B cell (primary cell): ENCODE results near the gene PNMA8C. TPM values are rescaled to one million over a fixed set of nuclear protein-coding genes. Genes with fewer than 3 reads are reported as not detected.

ENCODE experiments used
- ATAC-seq: fragments of 200-7000 bp; cut with Tn5 transposase; one replicate; pipeline ENCODE4 v1.10.0; 2021; ENCODE audit warnings: low read depth, mild to moderate bottlenecking, moderate number of reproducible peaks, moderate library complexity
- CTCF ChIA-PET: fragments of 350-600 bp; sonication (Branson Sonifier 250); formaldehyde crosslinking; loops from one replicate; lab custom pipeline; 2021; ENCODE audit warnings: antibody characterized with exemption, inconsistent platforms; lab: Charles Lee
- POLR2A ChIA-PET: fragments of 350-600 bp; sonication (Branson Sonifier 250); formaldehyde crosslinking; loops from one replicate; lab custom pipeline; 2021; ENCODE audit warnings: antibody characterized with exemption; lab: Charles Lee
- DNase-seq: peaks from one replicate; pipeline ENCODE4 v3.0.0; 2013
- H2AFZ ChIP-seq: 2 replicates; pipeline ENCODE4 v1.6.1; 2012; ENCODE audit warnings: mild to moderate bottlenecking, low read depth, low read length; ENCODE audit not compliant: insufficient read depth, poor library complexity, severe bottlenecking
- H3K27ac ChIP-seq, 2 donors: 1 replicate in 1 of 2; 2 replicates in 1 of 2; pipeline ENCODE4 v1.5.1; 2012 to 2013; ENCODE audit warnings: low read length in 2 of 2, mild to moderate bottlenecking in 2 of 2, moderate library complexity in 1 of 2
- H3K27me3 ChIP-seq, 4 experiments: fragments of 200-600 bp in 1 of 4; sonication (generic) in 1 of 4; replicated peaks in 1 of 4; 1 replicate in 2 of 4; 2 replicates in 2 of 4; pipeline versions ENCODE4 v1.6.1 to v1.7.0; 2013 to 2016; ENCODE audit warnings: low read length in 3 of 4, mild to moderate bottlenecking in 2 of 4, mixed read lengths in 1 of 4, moderate library complexity in 1 of 4; ENCODE audit not compliant: insufficient read depth in 4 of 4, control insufficient read depth in 3 of 4; ENCODE audit errors: control extremely low read depth in 1 of 4
- H3K36me3 ChIP-seq, 2 experiments: replicated peaks in 1 of 2; 1 replicate in 1 of 2; 2 replicates in 1 of 2; pipeline versions ENCODE4 v1.6.1 to v1.7.1; 2013; ENCODE audit warnings: low read length in 1 of 2; ENCODE audit not compliant: insufficient read depth in 2 of 2, control insufficient read depth in 1 of 2; ENCODE audit errors: control extremely low read depth in 1 of 2, extremely low read depth in 1 of 2
- H3K4me1 ChIP-seq, 2 donors: fragments of 200-600 bp in 1 of 2; sonication (generic) in 1 of 2; 1 replicate in 1 of 2; 2 replicates in 1 of 2; pipeline versions ENCODE4 v1.5.1 to v1.6.1; 2013 to 2017; ENCODE audit warnings: low read length in 2 of 2; ENCODE audit not compliant: control insufficient read depth in 2 of 2, insufficient read depth in 2 of 2
- H3K4me2 ChIP-seq: replicated peaks from 2 replicates; pipeline ENCODE3; 2012; ENCODE audit warnings: mild to moderate bottlenecking, low read depth, low read length; ENCODE audit not compliant: poor library complexity, severe bottlenecking
- H3K4me3 ChIP-seq, 5 experiments: fragments of 200-600 bp in 1 of 5; sonication (generic) in 1 of 5; 1 replicate in 3 of 5; 2 replicates in 2 of 5; pipeline versions ENCODE4 v1.5.1 to v1.7.0; 2011 to 2016; ENCODE audit warnings: low read length in 4 of 5, mild to moderate bottlenecking in 4 of 5, low read depth in 2 of 5, control low read depth in 1 of 5, moderate library complexity in 1 of 5; ENCODE audit not compliant: insufficient read depth in 1 of 5; ENCODE audit errors: control extremely low read depth in 1 of 5, extremely low read depth in 1 of 5
- H3K79me2 ChIP-seq: fragments of 200-600 bp; sonication (generic); one replicate; pipeline ENCODE4 v1.6.0; 2016; ENCODE audit warnings: low read length; ENCODE audit not compliant: control insufficient read depth, insufficient read depth
- H3K9ac ChIP-seq: fragments of 200-600 bp; sonication (generic); 2 replicates; pipeline ENCODE4 v1.6.1; 2017; ENCODE audit warnings: mild to moderate bottlenecking, low read length, moderate library complexity
- H3K9me3 ChIP-seq, 3 donors: one replicate each; pipeline versions ENCODE4 v1.6.1 to v1.7.1; 2013; ENCODE audit warnings: low read length in 2 of 3; ENCODE audit not compliant: control insufficient read depth in 2 of 3, insufficient read depth in 1 of 3; ENCODE audit errors: control extremely low read depth in 1 of 3
- H4K20me1 ChIP-seq: 2 replicates; pipeline ENCODE4 v1.6.0; 2012; ENCODE audit warnings: mild to moderate bottlenecking, low read length; ENCODE audit not compliant: insufficient read depth, control insufficient read depth, poor library complexity, severe bottlenecking
- H3K27ac Mint-ChIP-seq: one replicate; pipeline ENCODE4 v1.8.0; 2021; ENCODE audit warnings: mixed read lengths
- H3K27me3 Mint-ChIP-seq: one replicate; pipeline ENCODE4 v1.8.0; 2021; ENCODE audit warnings: mixed read lengths
- H3K4me1 Mint-ChIP-seq: one replicate; pipeline ENCODE4 v1.8.0; 2021; ENCODE audit warnings: mixed read lengths
- H3K4me3 Mint-ChIP-seq: one replicate; pipeline ENCODE4 v1.8.0; 2021; ENCODE audit warnings: mixed read lengths
- H3K9me3 Mint-ChIP-seq: one replicate; pipeline ENCODE4 v1.8.0; 2022; ENCODE audit warnings: mixed read lengths; ENCODE audit not compliant: insufficient read depth
- CTCF ChIP-seq: fragments of 200-600 bp; IDR thresholded peaks from one replicate; pipeline ENCODE4 v1.8.0; 2022; ENCODE audit warnings: antibody characterized with exemption, mild to moderate bottlenecking
- EZH2 ChIP-seq: IDR thresholded peaks from 2 replicates; pipeline ENCODE4 v1.6.1; 2012; ENCODE audit warnings: borderline replicate concordance, low read depth, mild to moderate bottlenecking, moderate library complexity, low read length; ENCODE audit not compliant: insufficient read depth, poor library complexity, severe bottlenecking
- WGBS: methylation state at CpG from one replicate; pipeline ENCODE4 v1.1.5; 2013; ENCODE audit warnings: missing lambda C conversion rate; ENCODE audit not compliant: insufficient coverage; 5-methylcytosine and 5-hydroxymethylcytosine counted together
- intact Hi-C: fragments of 100-400 bp; cut with micrococcal nuclease; formaldehyde crosslinking; loops from one replicate; pipeline ENCODE4 v1.10.0; 2022
- polyA plus RNA-seq: library from polyadenylated mRNA; depleted of rRNA; stranded (reverse); fragments of >200 nt; gene quantifications from 2 replicates; pipeline ENCODE4 v1.2.3, GENCODE V29; 2012
- total RNA-seq, 2 donors: library from RNA; stranded (reverse); fragments of 120-200 nt in 1 of 2; gene quantifications; 1 replicate in 1 of 2; 2 replicates in 1 of 2; pipeline versions ENCODE4 v1.2.3 to v1.2.4, GENCODE V29; 2013 to 2022

Gene PNMA8C
- total and polyA plus RNA-seq, 2 donors (not counting 1 experiment from before 2014, with no cell fraction given), result not detected

GRCh38 chr19:46384396-46384795, 44.3 kb downstream of the PNMA8C start:
- CTCF ChIA-PET, result no interaction called here
- Mint-ChIP-seq H3K9me3 (no peaks in the 10 kb centered on the region), H3K4me1 (peaks cover 4% of the 10 kb centered on the region), H3K4me3 (no peak overlapping the region), H3K27ac (no peak overlapping the region), H3K27me3 (no peaks in the 10 kb centered on the region)
- WGBS, result 98% methylated on average over 8 of the region's 11 CpGs
- H3K9me3 ChIP-seq, result no peaks in the 10 kb centered on the region
- intact Hi-C loops, result no loop called here
- H3K9ac ChIP-seq, result no peak overlapping the region
- no peak overlapping the region for H3K27ac ChIP-seq
- ATAC-seq (no peak), DNase-seq (no peak)
- H3K79me2 ChIP-seq, result peaks cover 9% of the 10 kb centered on the region
- H3K27me3 ChIP-seq, result no peaks in the 10 kb centered on the region
- TF ChIP-seq EZH2 (no peak), CTCF (no peak)
- no peak overlapping the region for H3K4me3 ChIP-seq
- POLR2A ChIA-PET, result no interaction called here
- H4K20me1 ChIP-seq, result peaks cover 1% of the 10 kb centered on the region
- no peak overlapping the region for H2AFZ ChIP-seq
- peaks cover 0 to 72% of the 10 kb centered on the region in 2 experiments for H3K36me3 ChIP-seq
- no peaks in the 10 kb centered on the region for H3K4me1 ChIP-seq
- no peak overlapping the region for H3K4me2 ChIP-seq

GRCh38 chr19:46383846-46384245, 44.9 kb downstream of the PNMA8C start:
- Mint-ChIP-seq H3K4me1 (peaks cover 5% of the 10 kb centered on the region), H3K4me3 (no peak overlapping the region), H3K27me3 (no peaks in the 10 kb centered on the region), H3K9me3 (no peaks in the 10 kb centered on the region), H3K27ac (no peak overlapping the region)
- H3K9ac ChIP-seq, result no peak overlapping the region
- no peak overlapping the region for H2AFZ ChIP-seq
- intact Hi-C loops, result no loop called here
- peaks cover 9% of the 10 kb centered on the region for H3K79me2 ChIP-seq
- peaks cover 3% of the 10 kb centered on the region for H4K20me1 ChIP-seq
- no peak overlapping the region for H3K4me2 ChIP-seq
- DNase-seq (no peak), ATAC-seq (no peak)
- H3K4me3 ChIP-seq, result no peak overlapping the region
- no peaks in the 10 kb centered on the region for H3K9me3 ChIP-seq
- H3K36me3 ChIP-seq, result peaks cover 0 to 76% of the 10 kb centered on the region in 2 experiments
- 97% methylated on average over 6 of the region's 7 CpGs for WGBS
- ChIA-PET POLR2A (no interaction called here), CTCF (interaction anchor here (0.6 kb wide), 1 partner anchor 66 kb away, joined by 3 read pairs; no protein-coding TSS in a partner anchor)
- no peaks in the 10 kb centered on the region for H3K4me1 ChIP-seq
- no peaks in the 10 kb centered on the region for H3K27me3 ChIP-seq
- H3K27ac ChIP-seq, result no peak overlapping the region
- TF ChIP-seq EZH2 (no peak), CTCF (no peak)
